ENCODE measurements around the gene ZNF581.

ZNF581 gene

DNA sequence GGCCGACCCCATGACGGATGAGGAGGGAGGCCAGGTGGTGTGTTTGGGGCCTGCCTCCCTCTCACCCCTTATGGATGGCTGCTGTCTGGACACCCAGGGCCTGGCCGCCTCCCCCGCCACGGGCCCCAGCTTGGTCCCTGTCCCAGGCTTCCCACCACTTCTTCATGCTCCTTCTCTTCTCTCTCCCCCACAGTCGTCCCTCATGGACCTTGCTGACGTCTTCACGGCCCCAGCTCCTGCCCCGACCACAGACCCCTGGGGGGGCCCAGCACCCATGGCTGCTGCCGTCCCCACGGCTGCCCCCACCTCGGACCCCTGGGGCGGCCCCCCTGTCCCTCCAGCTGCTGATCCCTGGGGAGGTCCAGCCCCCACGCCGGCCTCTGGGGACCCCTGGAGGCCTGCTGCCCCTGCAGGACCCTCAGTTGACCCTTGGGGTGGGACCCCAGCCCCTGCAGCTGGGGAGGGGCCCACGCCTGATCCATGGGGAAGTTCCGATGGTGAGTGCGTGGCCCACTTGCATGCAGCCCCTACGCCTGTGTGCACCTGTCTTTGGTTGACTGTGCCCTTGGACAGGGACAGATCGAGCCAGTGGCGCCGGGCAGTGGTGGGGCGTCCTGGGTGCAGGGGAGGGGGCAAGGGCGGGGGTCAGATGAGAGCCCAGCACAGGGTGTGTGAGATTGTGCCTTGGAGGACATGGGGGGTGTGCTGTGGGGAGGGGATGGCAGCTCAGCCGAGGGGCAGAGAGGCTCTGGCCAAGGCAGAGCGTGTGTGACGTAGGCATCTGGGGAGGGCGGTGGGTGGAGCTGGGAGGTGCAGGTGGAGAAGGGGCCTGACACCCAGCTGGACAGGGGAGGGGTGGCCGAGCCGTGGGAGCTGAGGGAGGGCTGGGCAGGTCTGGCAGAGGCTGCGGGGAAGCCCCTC lies 48.4 kb downstream of the ZNF581 start:
- TF ChIP-seq, protein P1, sequence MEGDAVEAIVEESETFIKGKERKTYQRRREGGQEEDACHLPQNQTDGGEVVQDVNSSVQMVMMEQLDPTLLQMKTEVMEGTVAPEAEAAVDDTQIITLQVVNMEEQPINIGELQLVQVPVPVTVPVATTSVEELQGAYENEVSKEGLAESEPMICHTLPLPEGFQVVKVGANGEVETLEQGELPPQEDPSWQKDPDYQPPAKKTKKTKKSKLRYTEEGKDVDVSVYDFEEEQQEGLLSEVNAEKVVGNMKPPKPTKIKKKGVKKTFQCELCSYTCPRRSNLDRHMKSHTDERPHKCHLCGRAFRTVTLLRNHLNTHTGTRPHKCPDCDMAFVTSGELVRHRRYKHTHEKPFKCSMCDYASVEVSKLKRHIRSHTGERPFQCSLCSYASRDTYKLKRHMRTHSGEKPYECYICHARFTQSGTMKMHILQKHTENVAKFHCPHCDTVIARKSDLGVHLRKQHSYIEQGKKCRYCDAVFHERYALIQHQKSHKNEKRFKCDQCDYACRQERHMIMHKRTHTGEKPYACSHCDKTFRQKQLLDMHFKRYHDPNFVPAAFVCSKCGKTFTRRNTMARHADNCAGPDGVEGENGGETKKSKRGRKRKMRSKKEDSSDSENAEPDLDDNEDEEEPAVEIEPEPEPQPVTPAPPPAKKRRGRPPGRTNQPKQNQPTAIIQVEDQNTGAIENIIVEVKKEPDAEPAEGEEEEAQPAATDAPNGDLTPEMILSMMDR (IDR thresholded peaks at IDR 0.05; ENCODE audit: insufficient read depth, low read length, missing control alignments): no peak
- ChIA-PET CTCF (interaction anchor here (1.2 to 1.4 kb wide), 2 partner anchors 10 to 21 kb away, joined by 3 to 4 read pairs; no protein-coding TSS in a partner anchor), POLR2A (no interaction called here)
- H3K4me3 ChIP-seq (ENCODE audit: low read depth, low read length): no peak overlapping the region
- no peak for DNase-seq (ENCODE audit: low read depth, low spot score)

- POLR2A ChIA-PET: no interaction called here
- H3K4me3 ChIP-seq (ENCODE audit: low read depth, low read length): no peak overlapping the region
- no peak for DNase-seq (ENCODE audit: low read depth, low spot score)
- TF ChIP-seq, protein P1 (IDR thresholded peaks at IDR 0.05; ENCODE audit: insufficient read depth, low read length, missing control alignments): no peak
- CTCF ChIA-PET: interaction anchor here (1.2 to 1.4 kb wide), 2 partner anchors 11 to 22 kb away, joined by 3 to 4 read pairs; no protein-coding TSS in a partner anchor
These were observed 49.2 kb downstream of the ZNF581 start for GRCh38 chr19:55692681-55693081.

- TF ChIP-seq, protein P1 (IDR thresholded peaks at IDR 0.05; ENCODE audit: insufficient read depth, low read length, missing control alignments): no peak
- POLR2A ChIA-PET: no interaction called here
- H3K4me3 ChIP-seq (ENCODE audit: low read depth, low read length): no peak overlapping the region
- no peak for DNase-seq (ENCODE audit: low read depth, low spot score)
- CTCF ChIA-PET: no interaction called here
These were observed 50.0 kb downstream of the ZNF581 start for GRCh38 chr19:55693336-55693974.

- CTCF ChIA-PET: no interaction called here
These were observed 50.8 kb downstream of the ZNF581 start for GRCh38 chr19:55694241-55694655.

DNA sequence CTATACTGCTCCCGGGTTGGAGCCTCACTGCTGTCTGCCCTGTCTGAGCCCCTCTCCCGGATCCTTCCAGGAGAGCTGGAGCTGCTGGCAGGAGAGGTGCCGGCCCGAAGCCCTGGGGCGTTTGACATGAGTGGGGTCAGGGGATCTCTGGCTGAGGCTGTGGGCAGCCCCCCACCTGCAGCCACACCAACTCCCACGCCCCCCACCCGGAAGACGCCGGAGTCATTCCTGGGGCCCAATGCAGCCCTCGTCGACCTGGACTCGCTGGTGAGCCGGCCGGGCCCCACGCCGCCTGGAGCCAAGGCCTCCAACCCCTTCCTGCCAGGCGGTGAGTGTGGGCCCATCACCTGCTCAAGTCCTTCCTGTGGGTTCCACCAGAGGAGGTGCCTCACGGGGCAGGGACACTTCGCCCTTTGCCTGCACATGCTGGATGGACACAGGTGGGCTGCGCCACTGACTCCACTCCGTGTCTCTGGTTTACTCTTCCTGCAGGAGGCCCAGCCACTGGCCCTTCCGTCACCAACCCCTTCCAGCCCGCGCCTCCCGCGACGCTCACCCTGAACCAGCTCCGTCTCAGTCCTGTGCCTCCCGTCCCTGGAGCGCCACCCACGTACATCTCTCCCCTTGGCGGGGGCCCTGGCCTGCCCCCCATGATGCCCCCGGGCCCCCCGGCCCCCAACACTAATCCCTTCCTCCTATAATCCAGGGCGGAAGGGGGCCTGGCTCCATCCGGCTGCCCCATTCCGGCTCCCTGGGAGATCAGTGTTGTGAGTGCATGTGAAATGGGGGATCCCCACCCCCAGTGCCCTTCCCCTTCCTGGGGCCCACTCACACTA lies 51.4 kb downstream of the ZNF581 start:
- ChIA-PET POLR2A (no interaction called here), CTCF (no interaction called here)
- no peak for DNase-seq (ENCODE audit: low read depth, low spot score)
- H3K4me3 ChIP-seq (ENCODE audit: low read depth, low read length): no peak overlapping the region
- TF ChIP-seq, protein P1 (IDR thresholded peaks at IDR 0.05; ENCODE audit: insufficient read depth, low read length, missing control alignments): no peak

More at GRCh38 chr19:55694241-55694655, 50.8 kb downstream of the ZNF581 start:
- TF ChIP-seq, protein P1 (IDR thresholded peaks at IDR 0.05; ENCODE audit: insufficient read depth, low read length, missing control alignments): no peak
- POLR2A ChIA-PET: no interaction called here
- DNase-seq (ENCODE audit: low read depth, low spot score): no peak
- H3K4me3 ChIP-seq (ENCODE audit: low read depth, low read length): no peak overlapping the region
